Measurements from ENCODE around the gene GAS1.

The GAS1 gene

GRCh38 chr9:86947146-86948073, at the start of gene GAS1:
GAS1 (minus strand) TSS chr9:86947506; CDS start chr9:86946779, 727 bp downstream.
- DNase-seq (ENCODE audit: low read depth), result peak; percentile 90

GRCh38 chr9:86994231-86994630, 46.9 kb upstream of the GAS1 start:
- no peak for DNase-seq (ENCODE audit: low read depth)

- no peak for DNase-seq (ENCODE audit: low read depth)
Observed at GRCh38 chr9:86993830-86994229, 46.5 kb upstream of the GAS1 start.

GRCh38 chr9:86991077-86991476, 43.8 kb upstream of the GAS1 start:
- DNase-seq (ENCODE audit: low read depth), result no peak

GRCh38 chr9:86990290-86990689, 43.0 kb upstream of the GAS1 start:
- DNase-seq (ENCODE audit: low read depth), result no peak

- no peak for DNase-seq (ENCODE audit: low read depth)
Observed at GRCh38 chr9:86987900-86988299, 40.6 kb upstream of the GAS1 start.

GRCh38 chr9:86985132-86985647, 37.9 kb upstream of the GAS1 start:
- no peak for DNase-seq (ENCODE audit: low read depth)

GRCh38 chr9:86983620-86984259, 36.4 kb upstream of the GAS1 start:
- no peak for DNase-seq (ENCODE audit: low read depth)

- DNase-seq (ENCODE audit: low read depth), result no peak
Observed at GRCh38 chr9:86983249-86983619, 35.9 kb upstream of the GAS1 start.

GRCh38 chr9:86980802-86981201, 33.5 kb upstream of the GAS1 start:
- DNase-seq (ENCODE audit: low read depth), result no peak

- no peak for DNase-seq (ENCODE audit: low read depth)
Observed at GRCh38 chr9:86979657-86980056, 32.4 kb upstream of the GAS1 start.

- DNase-seq (ENCODE audit: low read depth), result no peak
Observed at GRCh38 chr9:86978922-86979474, 31.7 kb upstream of the GAS1 start.

- DNase-seq (ENCODE audit: low read depth), result no peak
Observed at GRCh38 chr9:86978413-86978812, 31.1 kb upstream of the GAS1 start.

- DNase-seq (ENCODE audit: low read depth), result peak; percentile 37
Observed at GRCh38 chr9:86977205-86977835, 30.0 kb upstream of the GAS1 start.

- DNase-seq (ENCODE audit: low read depth), result no peak
Observed at GRCh38 chr9:86975606-86976005, 28.3 kb upstream of the GAS1 start.

- DNase-seq (ENCODE audit: low read depth), result no peak
Observed at GRCh38 chr9:86975036-86975435, 27.7 kb upstream of the GAS1 start.

GRCh38 chr9:86974421-86974820, 27.1 kb upstream of the GAS1 start:
- DNase-seq (ENCODE audit: low read depth), result no peak

GRCh38 chr9:86971742-86972141, 24.4 kb upstream of the GAS1 start:
- DNase-seq (ENCODE audit: low read depth), result no peak

- no peak for DNase-seq (ENCODE audit: low read depth)
Observed at GRCh38 chr9:86968258-86968920, 21.1 kb upstream of the GAS1 start.

GRCh38 chr9:86966852-86967511, 19.7 kb upstream of the GAS1 start:
- DNase-seq (ENCODE audit: low read depth), result no peak

GRCh38 chr9:86965636-86966395, 18.5 kb upstream of the GAS1 start:
- no peak for DNase-seq (ENCODE audit: low read depth)

Measured in GM04504 (cell line).